GM18502 (cell line): ENCODE data around the gene PEX6.
"Not testable (repeated sequence)": the region's sequence is repeated elsewhere in the genome, so short reads cannot be mapped to it uniquely, and the experiment has no call there.

Experiments
- ATAC-seq: cut with Tn5 transposase; IDR thresholded peaks from one replicate; pipeline ENCODE4 v1.9.1; 2021; ENCODE audit warnings: mild to moderate bottlenecking; ENCODE audit not compliant: unreplicated experiment, poor library complexity

Gene PEX6

DNA sequence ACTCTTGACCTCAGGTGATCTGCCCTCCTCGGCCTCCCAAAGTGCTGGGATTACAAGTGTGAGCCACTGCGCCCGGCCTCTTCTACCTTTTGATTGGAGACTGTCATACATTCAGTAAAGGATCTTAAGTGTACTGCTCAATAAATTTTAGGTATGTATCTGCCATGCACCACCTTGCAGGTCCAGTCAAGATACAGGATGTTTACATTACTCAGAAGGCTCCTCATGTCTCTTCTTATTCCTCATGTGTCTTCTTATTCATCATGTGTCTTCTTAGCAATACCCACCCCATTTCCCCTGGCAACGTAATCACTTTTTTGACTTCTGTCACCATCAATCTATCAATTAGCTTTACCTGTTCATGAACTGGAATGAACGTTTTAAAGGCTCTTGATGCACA lies 26.9 kb upstream of the PEX6 start:
- no peak for ATAC-seq

- ATAC-seq, result no peak
Measured at GRCh38 chr6:43001843-43002242, 22.9 kb upstream of the PEX6 start.

GRCh38 chr6:42998205-42998604 lies 19.2 kb upstream of the PEX6 start:
- not testable (repeated sequence) for ATAC-seq

DNA sequence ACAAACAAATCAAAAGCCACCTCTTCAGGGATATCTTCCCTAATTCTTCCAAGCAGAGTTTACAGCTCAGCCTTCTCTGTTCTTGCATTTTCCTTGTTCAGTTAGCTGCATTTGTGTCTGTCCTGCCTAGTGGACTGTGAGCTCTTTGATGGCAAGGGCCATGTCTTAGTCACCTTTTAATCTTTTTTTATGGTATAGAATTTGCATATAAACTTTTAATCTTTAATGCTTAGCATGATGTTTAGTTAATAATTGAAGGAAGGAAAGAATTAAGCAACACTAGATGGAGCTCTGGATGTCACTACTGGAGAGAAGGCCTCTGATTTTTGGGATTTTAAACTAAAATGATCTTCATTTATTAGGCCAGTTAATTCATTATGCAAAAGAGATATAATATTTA lies 17.5 kb upstream of the PEX6 start:
- ATAC-seq, result no peak

DNA sequence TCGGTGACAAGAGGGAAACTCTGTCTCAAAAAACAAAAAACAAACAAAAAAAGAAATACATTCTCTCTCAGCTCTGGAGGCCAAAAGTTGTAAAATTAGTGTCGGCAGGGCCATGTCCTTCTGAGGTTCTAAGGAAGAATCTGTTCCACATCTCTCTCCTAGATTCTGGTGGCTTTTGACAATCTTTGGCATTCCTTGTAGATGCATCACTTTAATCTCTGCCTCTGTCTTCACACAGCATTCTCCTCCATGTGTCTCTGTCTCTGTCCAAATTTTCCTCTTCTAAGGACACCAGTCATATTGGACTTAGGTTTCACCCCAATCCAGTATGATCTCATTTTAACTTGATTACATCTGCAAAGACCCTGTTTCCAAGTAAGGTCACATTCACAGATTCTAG lies 14.5 kb upstream of the PEX6 start:
- no peak for ATAC-seq

- ATAC-seq, result no peak
Measured at GRCh38 chr6:42989923-42990322, 10.9 kb upstream of the PEX6 start.

DNA sequence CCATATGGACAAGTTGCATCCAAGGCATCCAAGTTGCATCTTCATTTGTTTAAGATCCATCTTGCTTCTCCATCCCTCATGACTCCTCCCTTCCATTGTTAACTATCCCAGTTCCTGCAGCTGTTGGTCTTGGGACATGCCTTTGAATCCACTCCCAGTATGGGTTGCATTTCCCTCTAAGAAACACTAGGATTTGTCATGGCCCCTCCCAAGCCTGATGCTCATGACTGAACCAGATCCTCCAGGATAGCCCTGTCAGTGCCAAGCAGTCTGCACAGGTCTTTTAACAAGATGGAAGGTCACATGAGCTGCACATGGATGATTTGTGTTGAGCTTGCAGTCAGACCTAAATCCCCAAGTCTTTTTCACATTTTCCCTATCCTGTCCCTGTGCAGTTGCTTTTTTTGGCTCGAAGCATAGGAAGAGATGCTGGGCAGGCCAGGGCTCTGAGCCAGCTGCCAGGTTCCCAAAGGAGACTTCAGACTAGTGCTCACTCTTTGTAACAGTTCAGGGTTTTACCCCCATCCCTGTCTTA lies 9.6 kb upstream of the PEX6 start:
- no peak for ATAC-seq

DNA sequence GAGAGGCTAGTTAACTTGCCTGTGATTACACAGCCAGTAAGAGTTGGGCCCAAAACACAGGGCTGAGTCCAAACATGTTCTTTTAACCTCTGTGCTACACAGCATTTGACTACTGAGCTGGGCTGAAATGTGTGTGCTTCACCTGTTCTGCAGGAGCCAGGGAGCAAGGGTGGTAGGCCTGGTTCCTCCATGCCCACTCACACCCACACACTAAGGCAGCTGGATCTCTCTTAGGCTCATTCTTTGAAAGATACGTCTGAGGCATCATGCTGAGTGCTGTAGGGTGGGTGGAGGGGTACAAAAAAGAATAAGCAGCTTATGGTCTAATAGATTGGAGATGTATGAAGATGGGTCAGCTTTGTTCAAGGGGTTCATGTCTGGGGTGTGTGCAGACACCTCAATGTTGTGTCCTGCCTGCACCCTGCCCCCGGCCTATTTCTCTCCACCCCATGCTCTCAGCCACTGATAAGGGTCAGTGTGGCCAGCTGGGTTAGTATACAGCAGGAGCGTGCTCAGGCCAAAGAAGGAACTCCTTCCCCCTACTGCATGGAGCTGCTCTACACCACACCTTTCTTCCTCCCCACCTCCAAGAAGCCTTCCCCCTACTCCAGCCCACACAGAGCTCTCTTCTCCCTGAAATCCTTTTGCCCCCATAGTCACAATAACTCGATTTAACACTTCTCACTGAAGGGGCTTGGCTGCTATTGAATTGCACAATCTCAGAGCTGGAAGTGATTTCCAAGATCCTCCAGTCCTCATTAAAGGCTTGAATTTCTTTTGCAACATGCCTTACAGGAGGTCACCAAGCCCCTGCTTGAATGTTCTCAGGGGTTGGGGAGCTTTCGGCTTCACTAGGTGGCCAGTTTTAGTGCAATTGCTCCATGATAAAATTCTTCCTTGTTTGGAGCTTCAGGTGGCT lies 8.8 kb upstream of the PEX6 start:
- ATAC-seq, result no peak

DNA sequence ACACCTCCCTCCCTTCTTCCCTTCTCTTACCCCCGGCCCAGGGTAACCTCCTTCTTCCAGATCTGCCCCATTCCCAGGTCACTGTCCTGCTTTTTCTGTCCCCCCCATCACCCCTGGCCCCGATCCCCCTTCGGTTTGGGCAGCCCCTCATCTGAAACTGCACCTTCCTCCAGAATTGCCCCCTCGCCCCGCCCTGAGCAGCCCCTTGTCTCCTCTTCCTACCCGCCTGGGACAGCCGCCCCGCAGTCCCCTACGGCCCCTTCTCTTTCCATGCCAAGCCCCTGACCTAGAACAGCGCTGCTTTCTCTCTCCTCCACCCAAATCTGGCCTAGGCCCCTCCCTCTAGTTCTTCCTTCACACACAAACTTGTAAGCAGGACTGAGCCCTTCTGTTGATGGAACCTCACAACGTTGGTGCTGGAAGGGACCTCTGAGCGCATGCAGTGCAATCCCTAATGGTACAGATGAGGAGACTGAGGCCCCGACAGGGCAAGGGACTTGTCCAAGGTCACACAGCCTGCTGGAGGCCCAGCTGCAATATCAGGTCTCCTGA lies 6.0 kb upstream of the PEX6 start:
- no peak for ATAC-seq

- ATAC-seq, result peak; percentile 93
Measured at GRCh38 chr6:42984001-42984923, 5.3 kb upstream of the PEX6 start, which contains the start of gene PPP2R5D. Gene PPP2R5D, plus strand, starts transcription at chr6:42984570. Its CDS starts 108 bp downstream, at chr6:42984678.

DNA sequence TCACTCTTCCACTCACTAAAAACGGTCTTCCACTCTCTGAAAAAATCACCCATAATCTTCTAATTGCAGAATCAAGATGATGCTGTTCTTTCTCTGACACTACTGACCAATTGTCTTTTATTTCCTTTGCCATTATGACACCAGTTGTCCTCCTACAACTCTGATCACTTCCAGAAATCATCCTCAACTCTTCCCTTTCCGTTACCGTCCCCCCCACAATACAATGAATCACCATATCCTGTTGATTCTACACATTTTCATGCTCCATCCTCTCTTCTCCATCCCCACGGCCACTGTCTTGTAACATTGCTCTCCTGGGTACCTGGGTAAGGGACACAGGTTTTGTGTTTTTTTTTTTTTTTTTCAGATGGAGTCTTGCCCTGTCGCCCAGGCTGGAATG lies 2.9 kb upstream of the PEX6 start:
- no peak for ATAC-seq

DNA sequence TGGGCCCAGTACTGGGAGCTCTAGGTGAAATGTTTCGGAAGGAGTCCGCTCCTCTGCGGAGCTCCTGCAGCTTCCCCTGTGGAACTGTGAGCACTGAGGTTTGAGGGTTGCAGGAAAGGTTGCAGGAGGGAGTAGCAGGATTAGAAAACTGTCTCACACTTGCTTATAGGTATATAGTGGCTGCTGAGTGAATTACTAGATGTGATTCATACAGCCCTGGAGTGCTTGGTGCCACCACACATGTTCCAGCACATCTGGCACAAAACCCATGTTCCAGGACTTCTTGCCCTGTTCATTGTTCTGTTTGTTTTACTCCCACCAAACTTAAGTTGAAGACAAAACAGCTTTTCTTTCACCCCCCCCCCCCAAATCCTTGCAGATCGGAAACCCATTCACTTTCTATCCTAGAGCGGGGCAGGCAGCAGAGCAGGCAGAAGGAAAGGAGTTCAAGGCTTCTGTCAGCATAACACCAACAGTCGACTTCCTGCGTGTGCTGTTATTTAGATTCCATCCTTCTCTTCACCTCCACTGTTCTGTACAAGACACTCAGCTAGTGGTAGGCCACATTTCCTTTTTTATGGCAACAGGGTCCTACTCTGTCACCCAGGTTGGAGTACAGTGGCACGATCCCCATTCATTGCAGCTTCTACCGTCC lies 669 bp upstream of the PEX6 start:
- peak; percentile 11 for ATAC-seq

DNA sequence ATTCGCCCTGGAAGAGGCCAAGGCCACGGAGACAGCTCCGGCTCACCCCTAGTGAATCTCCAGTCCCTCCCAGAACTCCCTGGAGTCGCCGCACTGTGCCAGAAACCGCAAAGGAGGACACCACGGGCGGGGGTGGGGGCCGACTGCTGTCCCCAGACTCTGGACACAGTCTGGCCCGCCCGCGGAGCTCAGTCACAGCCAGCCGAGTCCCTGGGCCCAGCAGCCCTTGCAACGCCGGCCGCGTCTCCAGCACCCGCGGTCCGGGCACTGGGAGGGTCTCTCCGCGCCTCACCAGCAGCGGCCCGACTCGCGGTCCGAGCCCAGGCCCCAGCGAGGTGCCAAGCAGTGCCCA lies 518 bp downstream of the PEX6 start:
- ATAC-seq, result peak; percentile 38

GRCh38 chr6:42974919-42975505 lies 4.0 kb downstream of the PEX6 start:
- ATAC-seq, result no peak

DNA sequence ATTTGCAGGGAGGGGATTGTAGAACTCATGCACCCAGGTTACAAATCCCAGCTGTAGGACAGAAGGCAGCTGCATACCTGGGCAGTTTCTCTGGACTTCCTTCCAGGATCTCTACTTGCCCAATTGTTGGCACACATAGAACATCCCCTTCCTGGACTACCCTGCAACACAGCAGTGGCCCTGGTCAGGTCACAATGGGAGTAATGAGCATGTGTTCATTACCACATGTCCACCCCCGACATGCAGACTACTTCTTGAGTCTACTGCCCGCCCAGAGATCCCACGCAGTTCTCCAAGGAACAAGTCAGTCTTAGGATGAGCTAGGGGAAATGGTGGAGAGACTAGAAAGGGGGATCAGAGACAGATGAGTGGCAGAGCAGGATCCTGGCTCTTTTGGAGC lies 5.1 kb downstream of the PEX6 start:
- ATAC-seq, result no peak

DNA sequence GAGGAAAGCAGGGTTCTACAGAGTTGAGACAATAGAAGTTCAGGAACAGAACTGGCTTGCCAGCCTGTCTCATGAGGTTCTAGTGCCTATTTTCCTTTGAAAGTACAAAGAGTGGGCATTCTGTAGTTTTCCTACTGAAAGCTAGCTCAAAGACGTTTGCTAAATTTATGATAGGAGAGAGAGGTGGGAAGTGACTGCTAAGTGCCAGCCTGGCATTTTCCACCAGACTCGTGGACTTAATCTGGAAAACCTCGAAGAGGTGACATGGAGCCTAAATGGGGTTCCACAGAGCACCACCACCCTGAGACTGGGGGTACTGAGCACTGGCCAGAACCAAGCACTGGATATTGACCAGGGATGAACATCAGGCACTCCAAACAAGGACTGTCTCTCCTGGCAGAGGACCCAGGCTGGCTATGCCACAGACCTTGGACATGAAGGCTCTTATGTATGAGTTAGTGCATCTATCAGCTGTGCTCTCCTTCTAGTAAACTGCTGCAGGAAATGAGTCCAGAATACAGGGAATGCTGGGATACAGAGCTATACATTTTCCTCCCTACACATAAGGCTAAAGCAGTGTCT lies 7.1 kb downstream of the PEX6 start:
- ATAC-seq, result no peak

DNA sequence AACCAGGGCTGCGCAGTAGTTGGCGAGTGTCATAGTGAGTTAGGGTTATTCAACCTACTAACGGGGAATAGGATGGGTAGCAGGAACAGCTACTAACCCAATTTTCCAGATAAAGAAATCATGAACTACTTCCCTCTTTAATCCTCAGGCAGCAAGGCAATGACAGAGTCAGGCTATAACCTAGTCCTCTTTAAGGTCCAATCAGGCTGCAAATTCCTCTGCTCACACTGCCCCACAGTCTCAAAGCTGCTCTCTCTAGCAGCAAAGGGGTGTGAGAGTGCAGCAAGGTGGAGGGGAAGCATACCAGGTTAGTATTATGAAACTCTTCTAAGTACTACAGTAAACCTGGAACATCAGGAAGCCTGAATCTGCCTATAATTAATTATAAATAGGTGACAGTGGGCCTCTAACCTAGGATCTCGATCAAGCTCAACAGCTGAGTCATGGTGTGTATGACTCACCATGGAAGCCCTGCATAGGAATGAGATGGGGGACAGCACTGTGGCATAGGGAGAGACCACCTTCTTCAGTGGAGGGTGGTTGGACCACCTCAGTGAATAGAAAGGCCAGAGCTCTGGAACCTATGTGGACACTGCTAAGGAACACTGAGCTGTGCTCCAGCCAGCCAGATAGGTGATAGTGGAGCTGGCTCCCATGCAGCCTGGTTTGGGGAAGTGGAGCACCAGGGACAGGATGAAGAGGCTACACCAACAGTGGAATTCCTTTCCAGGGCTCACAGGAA lies 7.9 kb downstream of the PEX6 start:
- ATAC-seq, result no peak

DNA sequence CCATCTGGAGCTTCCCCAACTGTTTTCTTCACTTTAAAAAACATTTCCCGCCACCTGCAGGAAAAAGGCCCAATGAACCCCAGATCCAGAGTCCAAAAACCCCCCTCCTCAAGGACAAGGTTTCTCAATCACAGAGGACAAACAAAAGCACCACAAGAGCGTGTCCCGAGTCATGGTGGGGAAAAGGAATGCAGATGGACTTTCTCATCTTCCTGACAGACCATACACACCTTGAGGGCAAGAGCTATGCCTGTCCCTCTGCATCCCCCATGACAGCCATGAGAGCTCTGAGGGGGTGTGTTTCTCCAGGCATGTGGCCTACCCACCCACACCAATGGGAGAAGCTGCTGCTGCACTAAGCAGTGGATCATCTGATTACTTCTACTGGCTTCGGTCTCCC lies 9.0 kb downstream of the PEX6 start:
- ATAC-seq, result no peak

- no peak for ATAC-seq
Measured at GRCh38 chr6:42969431-42969830, 9.6 kb downstream of the PEX6 start.
